SU-DHL-6 (cell line): ENCODE data around the gene SHISAL2A.

Experiments
- EZH2phosphoT487 ChIP-seq: fragments of 200-600 bp; sonication (generic), shearing (Covaris generic); conservative IDR thresholded peaks from 2 replicates; pipeline ENCODE4 v1.6.1; 2018; ENCODE audit warnings: mild to moderate bottlenecking, antibody characterized with exemption, low read length, moderate library complexity, mixed read lengths
- TF ChIP-seq, protein P1 (sequence below): fragments of 200-600 bp; sonication (generic); IDR thresholded peaks from one replicate; pipeline ENCODE4 v1.5.1; 2017; ENCODE audit warnings: antibody characterized with exemption, mild to moderate bottlenecking, low read length, moderate library complexity; ENCODE audit not compliant: insufficient read depth, poor library complexity, severe bottlenecking

DNA sequence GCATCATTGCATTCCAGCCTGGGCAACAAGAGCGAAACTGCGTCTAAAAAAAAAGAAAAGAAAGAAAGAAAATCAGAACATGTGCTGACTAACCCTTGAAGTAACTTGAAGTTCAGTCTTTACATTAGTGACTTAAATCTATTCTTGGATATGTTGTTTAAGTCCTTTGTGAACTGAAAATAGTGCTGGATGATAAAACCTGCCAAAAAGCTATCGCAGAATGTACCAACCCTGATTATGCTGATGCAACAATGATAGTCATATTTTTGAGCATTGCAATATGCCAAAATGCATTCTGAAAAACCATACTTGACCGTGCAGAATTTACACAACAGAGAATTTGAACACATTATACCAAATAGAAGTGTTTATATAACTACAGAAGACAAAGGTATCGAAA is 30.7 kb downstream of the SHISAL2A start:
- TF ChIP-seq, protein P1, sequence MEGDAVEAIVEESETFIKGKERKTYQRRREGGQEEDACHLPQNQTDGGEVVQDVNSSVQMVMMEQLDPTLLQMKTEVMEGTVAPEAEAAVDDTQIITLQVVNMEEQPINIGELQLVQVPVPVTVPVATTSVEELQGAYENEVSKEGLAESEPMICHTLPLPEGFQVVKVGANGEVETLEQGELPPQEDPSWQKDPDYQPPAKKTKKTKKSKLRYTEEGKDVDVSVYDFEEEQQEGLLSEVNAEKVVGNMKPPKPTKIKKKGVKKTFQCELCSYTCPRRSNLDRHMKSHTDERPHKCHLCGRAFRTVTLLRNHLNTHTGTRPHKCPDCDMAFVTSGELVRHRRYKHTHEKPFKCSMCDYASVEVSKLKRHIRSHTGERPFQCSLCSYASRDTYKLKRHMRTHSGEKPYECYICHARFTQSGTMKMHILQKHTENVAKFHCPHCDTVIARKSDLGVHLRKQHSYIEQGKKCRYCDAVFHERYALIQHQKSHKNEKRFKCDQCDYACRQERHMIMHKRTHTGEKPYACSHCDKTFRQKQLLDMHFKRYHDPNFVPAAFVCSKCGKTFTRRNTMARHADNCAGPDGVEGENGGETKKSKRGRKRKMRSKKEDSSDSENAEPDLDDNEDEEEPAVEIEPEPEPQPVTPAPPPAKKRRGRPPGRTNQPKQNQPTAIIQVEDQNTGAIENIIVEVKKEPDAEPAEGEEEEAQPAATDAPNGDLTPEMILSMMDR, result no peak
- no peak for TF ChIP-seq EZH2phosphoT487
